ENCODE data around the gene GFRA1. TPM values are rescaled to one million over a fixed set of nuclear protein-coding genes. Genes with fewer than 3 reads are reported as not detected.

The GFRA1 gene
- total and polyA plus RNA-seq, 2 of the 4 experiments (the other 2 are of a cell fraction) = 9.1 to 9.3 TPM

GRCh38 chr10:116014326-116014725 lies 258.7 kb downstream of the GFRA1 start:
- H3K4ac ChIP-seq (ENCODE audit: low read depth, low read length) = no peak overlapping the region
- H2AFZ ChIP-seq (replicated peaks; ENCODE audit: low read length, poor library complexity) = no peak overlapping the region
- no peak overlapping the region for H2AK9ac ChIP-seq (replicated peaks; ENCODE audit: low read depth, low read length, poor library complexity)
- no peak overlapping the region for H3K4me2 ChIP-seq (ENCODE audit: low read depth, low read length)
- H4K91ac ChIP-seq (ENCODE audit: insufficient read depth, low read depth, low read length) = no peak overlapping the region
- POLR2A ChIA-PET (ENCODE audit: unreplicated experiment) = no interaction called here
- no TSS peak for BruUV-seq (replicated peaks)
- H3K4me3 ChIP-seq (ENCODE audit: insufficient read depth, low read depth, low read length) = no peak overlapping the region
- ATAC-seq (ENCODE audit: low read depth) = no peak
- H3K4me1 ChIP-seq (ENCODE audit: control insufficient read depth, insufficient read depth, low read length) = no peaks in the 10 kb centered on the region
- H2BK15ac ChIP-seq (ENCODE audit: low read depth, low read length) = no peak overlapping the region
- no peak overlapping the region for H3K9ac ChIP-seq (ENCODE audit: low read depth, low read length)
- no peaks in the 10 kb centered on the region for H3K9me1 ChIP-seq (ENCODE audit: insufficient read depth, low read length)
- H2BK120ac ChIP-seq (ENCODE audit: low read depth, low read length) = no peak overlapping the region
- no peaks in the 10 kb centered on the region for H4K20me1 ChIP-seq (ENCODE audit: insufficient read depth, low read length)
- in situ Hi-C loops (cut with MboI; ENCODE audit: low sequenced_read_pairs) (no loop called here), intact Hi-C loops (cut with micrococcal nuclease) (no loop called here), dilution Hi-C loops (cut with HindIII; ENCODE audit: low sequenced_read_pairs, unreplicated experiment) (no loop called here)
- CTCF ChIA-PET = interaction anchor here (0.6 kb wide), 1 partner anchor 13 kb away, joined by 3 read pairs; no protein-coding TSS in a partner anchor
- H2BK5ac ChIP-seq (ENCODE audit: low read depth, low read length, poor library complexity, severe bottlenecking) = no peak overlapping the region
- no peaks in the 10 kb centered on the region for H3K79me1 ChIP-seq (ENCODE audit: low read depth in 1 of 2, low read length in 2 of 2)
- H3K23ac ChIP-seq (ENCODE audit: low read depth, low read length) = no peak overlapping the region
- no peaks in the 10 kb centered on the region for H3K9me3 ChIP-seq (ENCODE audit: control insufficient read depth, insufficient read depth, low read length)
- no peak overlapping the region for H2BK20ac ChIP-seq (ENCODE audit: low read depth, low read length)
- H2AK5ac ChIP-seq (ENCODE audit: low read depth, low read length) = no peak overlapping the region
- no peak overlapping the region for H3K27ac ChIP-seq (ENCODE audit: insufficient read depth, low read length)
- H3K14ac ChIP-seq (replicated peaks; ENCODE audit: low read depth, low read length) = no peak overlapping the region
- H3K56ac ChIP-seq (ENCODE audit: extremely low read depth, insufficient read depth, low read length) = no peak overlapping the region
- WGBS, 2 experiments (ENCODE audit: extremely low coverage in 2 of 2, insufficient read length in 1 of 2) = no CpG with 5 or more reads among the region's 2 CpGs
- no peaks in the 10 kb centered on the region for H3K27me3 ChIP-seq (ENCODE audit: control insufficient read depth, insufficient read depth, low read length)
- TF ChIP-seq CTCF (conservative IDR thresholded peaks at IDR 0.05; ENCODE audit: low read depth, low read length) (no peak), RFX5 (IDR thresholded peaks at IDR 0.05; ENCODE audit: low read depth, low read length) (no peak), RCOR1 (IDR thresholded peaks at IDR 0.05; ENCODE audit: insufficient replicate concordance, low read length) (no peak), CEBPB (IDR thresholded peaks at IDR 0.05; ENCODE audit: low read depth, low read length) (no peak), ELK1 (IDR thresholded peaks at IDR 0.05; ENCODE audit: borderline replicate concordance, low read depth, low read length) (no peak), NFE2L2 (IDR thresholded peaks at IDR 0.05; ENCODE audit: low read depth, low read length) (no peak), MAZ (IDR thresholded peaks at IDR 0.05; ENCODE audit: borderline replicate concordance, low read depth, low read length) (no peak), SMC3 (IDR thresholded peaks at IDR 0.05; ENCODE audit: low read depth, low read length) (no peak), POLR2A (IDR thresholded peaks at IDR 0.05; ENCODE audit: low read depth, low read length) (no peak), RAD21 (IDR thresholded peaks at IDR 0.05; ENCODE audit: low read length) (no peak), CHD1 (IDR thresholded peaks at IDR 0.05; ENCODE audit: low read depth, low read length) (no peak), MXI1 (IDR thresholded peaks at IDR 0.05; ENCODE audit: borderline replicate concordance, low read depth, low read length) (no peak), FOS (IDR thresholded peaks at IDR 0.05; ENCODE audit: low read depth, low read length) (no peak), BHLHE40 (IDR thresholded peaks at IDR 0.05; ENCODE audit: low read depth, low read length) (no peak), MAFK (IDR thresholded peaks at IDR 0.05; ENCODE audit: low read depth, low read length) (no peak)
- TF ChIP-seq, protein P1, sequence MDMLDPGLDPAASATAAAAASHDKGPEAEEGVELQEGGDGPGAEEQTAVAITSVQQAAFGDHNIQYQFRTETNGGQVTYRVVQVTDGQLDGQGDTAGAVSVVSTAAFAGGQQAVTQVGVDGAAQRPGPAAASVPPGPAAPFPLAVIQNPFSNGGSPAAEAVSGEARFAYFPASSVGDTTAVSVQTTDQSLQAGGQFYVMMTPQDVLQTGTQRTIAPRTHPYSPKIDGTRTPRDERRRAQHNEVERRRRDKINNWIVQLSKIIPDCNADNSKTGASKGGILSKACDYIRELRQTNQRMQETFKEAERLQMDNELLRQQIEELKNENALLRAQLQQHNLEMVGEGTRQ (IDR thresholded peaks at IDR 0.05; ENCODE audit: low read depth, low read length) = no peak
- no peak overlapping the region for H3K18ac ChIP-seq (ENCODE audit: low read depth, low read length)
- H3K36me3 ChIP-seq (ENCODE audit: control insufficient read depth, insufficient read depth, low read length) = no peaks in the 10 kb centered on the region
- DNase-seq = no peak
- no peak overlapping the region for H4K5ac ChIP-seq (ENCODE audit: low read depth, low read length)
- H4K8ac ChIP-seq (ENCODE audit: low read depth in 2 of 2, low read length in 2 of 2) = no peak overlapping the region
